SK-N-SH (cell line): ENCODE data around the gene OAS2. TPM values are rescaled to one million over a fixed set of nuclear protein-coding genes. Genes with fewer than 3 reads are reported as not detected.

Source experiments
- CTCF ChIA-PET: fragments of 300-600, 350-600 bp; formaldehyde crosslinking; extraction: SDS; loops from one replicate; lab custom pipeline; 2021; lab: Yijun Ruan, JAX
- POLR2A ChIA-PET: fragments of 350-600 bp; sonication (Branson Sonifier 250); formaldehyde crosslinking; extraction: SDS; loops from one replicate; lab custom pipeline; 2020; ENCODE audit warnings: antibody characterized with exemption, inconsistent platforms; lab: Yijun Ruan, JAX
- DNase-seq: peaks from one replicate; pipeline ENCODE4 v3.0.0; 2012
- H2AFZ ChIP-seq: fragments of 200-600 bp; sonication (generic); 2 replicates; pipeline ENCODE4 v1.8.1; 2016; ENCODE audit warnings: antibody characterized with exemption, mild to moderate bottlenecking, low read depth
- H3F3A ChIP-seq: fragments of 200-600 bp; sonication (generic); replicated peaks from 2 replicates; pipeline ENCODE3; 2016; ENCODE audit warnings: antibody characterized with exemption, mild to moderate bottlenecking; ENCODE audit not compliant: insufficient read depth
- H3K27ac ChIP-seq, 2 experiments: fragments of 200-500 bp in 1 of 2; fragments of 200-600 bp in 1 of 2; sonication (Bioruptor generic) in 1 of 2; sonication (generic), shearing (Covaris generic) in 1 of 2; 2 replicates each; pipeline versions ENCODE4 v1.5.1 to v1.6.1; 2014 to 2016; ENCODE audit warnings: low read depth in 2 of 2, inconsistent platforms in 1 of 2, low read length in 1 of 2, mild to moderate bottlenecking in 1 of 2, mixed read lengths in 1 of 2
- H3K27me3 ChIP-seq: fragments of 200-600 bp; sonication (generic), shearing (Covaris generic); 2 replicates; pipeline ENCODE4 v1.6.1; 2016; ENCODE audit warnings: mixed run types; ENCODE audit not compliant: insufficient read depth
- H3K36me3 ChIP-seq, 2 experiments: fragments of 200-500 bp in 1 of 2; fragments of 200-600 bp in 1 of 2; sonication (Bioruptor generic) in 1 of 2; sonication (generic) in 1 of 2; replicated peaks in 1 of 2; 2 replicates each; pipeline versions ENCODE3 to v1.5.1; 2014 to 2016; ENCODE audit warnings: low read length in 1 of 2, mild to moderate bottlenecking in 1 of 2; ENCODE audit not compliant: insufficient read depth in 2 of 2, control insufficient read depth in 1 of 2
- H3K4me1 ChIP-seq, 2 experiments: fragments of 200-500 bp in 1 of 2; fragments of 200-600 bp in 1 of 2; sonication (Bioruptor generic) in 1 of 2; sonication (generic), shearing (Covaris generic) in 1 of 2; 2 replicates each; pipeline versions ENCODE4 v1.5.1 to v1.6.1; 2014 to 2016; ENCODE audit warnings: low read depth in 1 of 2, low read length in 1 of 2, mixed run types in 1 of 2; ENCODE audit not compliant: insufficient read depth in 2 of 2, control insufficient read depth in 1 of 2
- H3K4me2 ChIP-seq: fragments of 200-600 bp; sonication (generic), shearing (Covaris generic); 2 replicates; pipeline ENCODE4 v1.6.1; 2017; ENCODE audit warnings: mixed run types
- H3K4me3 ChIP-seq, 2 experiments: fragments of 200-500 bp in 1 of 2; fragments of 200-600 bp in 1 of 2; sonication (Bioruptor generic) in 1 of 2; sonication (generic), shearing (Covaris generic) in 1 of 2; 2 replicates each; pipeline versions ENCODE4 v1.5.1 to v1.8.1; 2014 to 2016; ENCODE audit warnings: low read depth in 2 of 2, inconsistent platforms in 1 of 2, low read length in 1 of 2, mild to moderate bottlenecking in 1 of 2, mixed read lengths in 1 of 2, moderate library complexity in 1 of 2
- H3K79me2 ChIP-seq: fragments of 200-600 bp; sonication (generic); 2 replicates; pipeline ENCODE4 v1.8.1; 2017; ENCODE audit warnings: mild to moderate bottlenecking; ENCODE audit not compliant: insufficient read depth
- H3K9ac ChIP-seq: fragments of 200-600 bp; sonication (generic); 2 replicates; pipeline ENCODE4 v1.6.1; 2017; ENCODE audit warnings: mixed run types
- H3K9me2 ChIP-seq: fragments of 200-600 bp; sonication (generic); 2 replicates; pipeline ENCODE4 v1.6.1; 2017; ENCODE audit warnings: mixed run types
- H3K9me3 ChIP-seq: fragments of 200-600 bp; sonication (generic); 2 replicates; pipeline ENCODE4 v1.6.1; 2017; ENCODE audit warnings: mixed run types, mild to moderate bottlenecking, moderate library complexity
- H4K20me1 ChIP-seq: fragments of 200-600 bp; sonication (generic); 2 replicates; pipeline ENCODE4 v1.6.1; 2017; ENCODE audit warnings: mild to moderate bottlenecking, mixed run types; ENCODE audit not compliant: insufficient read depth
- CHD2 ChIP-seq: fragments of 150-350 bp; IDR thresholded peaks from 2 replicates; pipeline ENCODE4 v1.6.1; 2018; ENCODE audit warnings: low read length; ENCODE audit not compliant: partially characterized antibody
- EP300 ChIP-seq, 2 experiments: IDR thresholded peaks; 2 replicates each; pipeline versions ENCODE4 v1.4.0 to v1.6.1; 2012; ENCODE audit warnings: borderline replicate concordance in 1 of 2, low read depth in 1 of 2, low read length in 1 of 2
- EZH2phosphoT487 ChIP-seq: fragments of 200-600 bp; sonication (generic); IDR thresholded peaks from 2 replicates; pipeline ENCODE4 v1.6.1; 2017; ENCODE audit warnings: low read depth, mixed run types, mild to moderate bottlenecking, antibody characterized with exemption, moderate library complexity, borderline replicate concordance
- FOXJ3 ChIP-seq: sonication (generic); formaldehyde crosslinking; IDR thresholded peaks from 2 replicates; pipeline ENCODE4 v1.5.1; 2020; ENCODE audit warnings: mild to moderate bottlenecking, missing genetic modification reagents
- FOXM1 ChIP-seq: IDR thresholded peaks from 2 replicates; pipeline ENCODE4 v1.4.0; 2012; ENCODE audit warnings: low read depth, mild to moderate bottlenecking
- GABPA ChIP-seq: IDR thresholded peaks from 2 replicates; pipeline ENCODE4 v1.4.0; 2012; ENCODE audit warnings: low read depth, mild to moderate bottlenecking
- GATA2 ChIP-seq: sonication (generic); formaldehyde crosslinking; IDR thresholded peaks from 2 replicates; pipeline ENCODE4 v1.5.0; 2020; ENCODE audit warnings: mild to moderate bottlenecking, missing genetic modification reagents
- IRF3 ChIP-seq: fragments of 150-350 bp; IDR thresholded peaks from 2 replicates; pipeline ENCODE4 v1.6.1; 2016; ENCODE audit warnings: mild to moderate bottlenecking, low read depth, low read length
- JUND ChIP-seq: IDR thresholded peaks from 2 replicates; pipeline ENCODE4 v1.4.0; 2012
- MEF2A ChIP-seq: IDR thresholded peaks from 2 replicates; pipeline ENCODE4 v1.4.0; 2012; ENCODE audit warnings: low read depth, borderline replicate concordance
- MXI1 ChIP-seq: IDR thresholded peaks from 2 replicates; pipeline ENCODE4 v1.6.1; 2012; ENCODE audit warnings: mild to moderate bottlenecking, low read depth, low read length, improper control_type of control experiment
- NFIC ChIP-seq: IDR thresholded peaks from 2 replicates; pipeline ENCODE4 v1.4.0; 2012; ENCODE audit warnings: borderline replicate concordance
- PBX3 ChIP-seq: IDR thresholded peaks from 2 replicates; pipeline ENCODE4; 2012
- POLR2AphosphoS5 ChIP-seq: IDR thresholded peaks from 2 replicates; pipeline ENCODE4 v1.6.1; 2012; ENCODE audit warnings: low read depth, low read length
- RAD21 ChIP-seq: IDR thresholded peaks from 2 replicates; pipeline ENCODE4 v1.6.1; 2012; ENCODE audit warnings: mild to moderate bottlenecking, low read length
- RCOR1 ChIP-seq: fragments of 150-350 bp; IDR thresholded peaks from 2 replicates; pipeline ENCODE4 v1.6.1; 2017; ENCODE audit warnings: antibody characterized with exemption, low read length
- REST ChIP-seq: IDR thresholded peaks from 2 replicates; pipeline ENCODE4 v1.6.1; 2012; ENCODE audit warnings: mild to moderate bottlenecking, low read depth, low read length, moderate library complexity
- RFX5 ChIP-seq: IDR thresholded peaks from 2 replicates; pipeline ENCODE4 v1.6.1; 2012; ENCODE audit warnings: mild to moderate bottlenecking, improper control_type of control experiment, low read length
- RXRA ChIP-seq: IDR thresholded peaks from 2 replicates; pipeline ENCODE4 v1.4.0; 2012; ENCODE audit warnings: low read depth, mild to moderate bottlenecking, borderline replicate concordance
- SMC3 ChIP-seq: IDR thresholded peaks from 2 replicates; pipeline ENCODE4 v1.6.1; 2012; ENCODE audit warnings: low read depth, low read length, improper control_type of control experiment
- TAF1 ChIP-seq: IDR thresholded peaks from 2 replicates; pipeline ENCODE4 v1.6.1; 2012; ENCODE audit warnings: low read depth, mild to moderate bottlenecking, low read length, moderate library complexity, borderline replicate concordance
- WGBS: methylation state at CpG from one replicate; pipeline ENCODE4 v1.1.6; 2017; ENCODE audit warnings: low lambda C conversion rate; 5-methylcytosine and 5-hydroxymethylcytosine counted together
- polyA plus RNA-seq, 3 experiments: library from polyadenylated mRNA; depleted of rRNA; stranded (reverse); fragments of >200 nt; gene quantifications; 2 replicates each; pipeline ENCODE4 v1.2.3, GENCODE V29; 2012

Gene OAS2
- polyA plus RNA-seq, 1 of the 3 experiments (the other 2 are of a cell fraction), result not detected

- Histone ChIP-seq H3K4me2 (no peak overlapping the region), H3F3A (no peaks in the 10 kb centered on the region), H3K36me3 (no peaks in the 10 kb centered on the region), H4K20me1 (no peaks in the 10 kb centered on the region), H3K9ac (no peak overlapping the region), H3K27me3 (no peaks in the 10 kb centered on the region), H3K79me2 (no peaks in the 10 kb centered on the region), H2AFZ (no peak overlapping the region), H3K27ac (no peak overlapping the region), H3K9me2 (no peaks in the 10 kb centered on the region), H3K9me3 (no peaks in the 10 kb centered on the region), H3K4me3 (no peak overlapping the region), H3K4me1 (no peaks in the 10 kb centered on the region)
- TF ChIP-seq IRF3, result no peak
- no peak for TF ChIP-seq MXI1
- TF ChIP-seq MEF2A, result no peak
- TF ChIP-seq RAD21, result no peak
- no peak for TF ChIP-seq CHD2
- no peak for TF ChIP-seq TAF1
- TF ChIP-seq FOXM1, result no peak
- no peak for TF ChIP-seq RCOR1
- no peak for TF ChIP-seq RXRA
- no peak for TF ChIP-seq SMC3
- no peak for TF ChIP-seq POLR2AphosphoS5
- TF ChIP-seq RFX5, result no peak
- no peak for TF ChIP-seq FOXJ3 (CRISPR knock-in tag)
- no peak for TF ChIP-seq EP300 (IDR thresholded peaks at IDR 0.05; ENCODE audit: borderline replicate concordance in 1 of 2, low read depth in 1 of 2, low read length in 1 of 2)
- no peak for TF ChIP-seq GATA2 (CRISPR knock-in tag)
- TF ChIP-seq PBX3, result no peak
- 49% methylated on average over 4 of the region's 4 CpGs for WGBS
- DNase-seq, result no peak
- ChIA-PET POLR2A (no interaction called here), CTCF (interaction anchor here (0.9 to 1.4 kb wide), 3 partner anchors 23 to 514 kb away, joined by 3 read pairs; no protein-coding TSS in a partner anchor)
Measured at GRCh38 chr12:112964915-112965314, 13.4 kb upstream of the OAS2 start.

GRCh38 chr12:112965643-112966042 is 12.7 kb upstream of the OAS2 start:
- peaks cover 0 to 2% of the 10 kb centered on the region in 2 experiments; a peak in 1 of 4 replicates for H3K4me1 ChIP-seq
- POLR2A ChIA-PET, result no interaction called here
- no peak for TF ChIP-seq NFIC
- TF ChIP-seq CHD2, result no peak
- no peak for TF ChIP-seq JUND
- TF ChIP-seq TAF1, result no peak
- TF ChIP-seq REST, result no peak
- TF ChIP-seq EZH2phosphoT487, result no peak
- no peak for TF ChIP-seq FOXJ3 (CRISPR knock-in tag)
- no peak for TF ChIP-seq POLR2AphosphoS5
- no peak for TF ChIP-seq GABPA
- TF ChIP-seq, all 33 proteins: peak for 0
- no peak overlapping the region for H3K9ac ChIP-seq
- no peaks in the 10 kb centered on the region for H3K9me3 ChIP-seq
- H3K79me2 ChIP-seq, result no peaks in the 10 kb centered on the region
- no peaks in the 10 kb centered on the region for H3K27me3 ChIP-seq
- H3F3A ChIP-seq, result no peaks in the 10 kb centered on the region
- no peak overlapping the region for H2AFZ ChIP-seq
- CTCF ChIA-PET, result no interaction called here
- WGBS, result 79% methylated on average over 9 of the region's 15 CpGs
- no peak overlapping the region for H3K27ac ChIP-seq
- no peak for DNase-seq
- H3K36me3 ChIP-seq, result no peaks in the 10 kb centered on the region
- H3K4me3 ChIP-seq, result no peak overlapping the region
- no peak overlapping the region for H3K4me2 ChIP-seq
- H4K20me1 ChIP-seq, result no peaks in the 10 kb centered on the region
- no peaks in the 10 kb centered on the region for H3K9me2 ChIP-seq
